Anterior cingulate cortex (tissue), 58 donors: ENCODE data around the gene DUS4L.

Source experiments
- DNase-seq, 58 donors: peaks; one replicate each; lab custom pipeline; 2025; lab: John Stamatoyannopoulos, UW

Gene DUS4L

DNA sequence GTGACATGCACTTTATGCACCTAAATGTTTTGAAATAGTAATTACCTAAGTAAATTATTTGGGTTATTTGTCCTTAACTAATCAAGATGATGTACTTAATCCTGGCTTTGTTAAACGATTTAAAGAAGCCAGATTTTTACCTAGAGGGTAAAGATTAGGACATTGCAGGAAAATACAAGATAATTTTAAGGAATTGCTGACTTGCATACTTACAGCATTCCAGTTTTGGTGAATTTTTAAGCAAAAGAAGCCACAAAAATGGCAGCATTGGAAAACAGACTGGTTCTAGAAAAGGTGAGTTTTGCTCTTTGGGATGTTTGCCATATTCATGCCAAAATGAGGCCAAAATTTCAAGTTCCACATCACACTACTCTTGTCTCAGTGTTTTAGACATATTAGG lies 49.7 kb downstream of the DUS4L start:
- no peak for DNase-seq

DNA sequence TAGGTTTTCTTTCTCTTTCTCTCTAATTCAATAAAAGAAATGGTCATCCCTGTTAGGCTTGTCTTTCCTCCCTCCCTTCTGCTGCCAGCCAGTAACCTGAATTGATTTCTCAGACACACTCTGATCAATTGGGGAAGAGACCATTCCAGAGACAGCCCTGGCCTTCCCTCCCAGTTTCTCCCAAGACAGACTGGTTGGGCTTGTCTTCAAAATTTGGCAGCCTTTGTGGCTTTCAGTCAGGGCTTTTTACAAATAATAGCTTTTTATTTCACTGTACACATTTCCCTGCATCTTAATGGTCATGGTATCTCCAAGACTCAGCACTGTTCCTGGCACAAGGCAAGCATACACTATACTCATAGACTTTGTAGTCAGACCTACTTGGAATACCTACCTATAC lies 50.2 kb downstream of the DUS4L start:
- no peak for DNase-seq

DNA sequence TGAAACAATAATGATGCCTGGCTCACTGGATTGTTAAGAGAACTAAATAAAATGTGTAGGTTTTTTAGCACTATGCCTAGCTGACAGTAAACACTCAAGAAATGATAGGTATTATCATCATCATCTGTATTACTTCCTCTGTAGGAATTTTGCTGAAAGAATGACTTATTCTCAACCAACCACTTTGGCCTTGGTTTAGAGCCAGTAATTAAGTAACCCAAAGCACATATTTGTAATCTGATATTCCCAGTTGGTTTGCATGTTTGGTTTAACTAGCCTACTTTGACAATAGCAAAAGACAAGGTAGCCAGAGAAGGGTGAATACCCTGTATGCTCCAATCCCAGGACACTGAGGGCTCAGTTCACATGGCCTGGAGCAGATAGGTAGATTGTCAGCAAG lies 50.7 kb downstream of the DUS4L start:
- no peak for DNase-seq

DNA sequence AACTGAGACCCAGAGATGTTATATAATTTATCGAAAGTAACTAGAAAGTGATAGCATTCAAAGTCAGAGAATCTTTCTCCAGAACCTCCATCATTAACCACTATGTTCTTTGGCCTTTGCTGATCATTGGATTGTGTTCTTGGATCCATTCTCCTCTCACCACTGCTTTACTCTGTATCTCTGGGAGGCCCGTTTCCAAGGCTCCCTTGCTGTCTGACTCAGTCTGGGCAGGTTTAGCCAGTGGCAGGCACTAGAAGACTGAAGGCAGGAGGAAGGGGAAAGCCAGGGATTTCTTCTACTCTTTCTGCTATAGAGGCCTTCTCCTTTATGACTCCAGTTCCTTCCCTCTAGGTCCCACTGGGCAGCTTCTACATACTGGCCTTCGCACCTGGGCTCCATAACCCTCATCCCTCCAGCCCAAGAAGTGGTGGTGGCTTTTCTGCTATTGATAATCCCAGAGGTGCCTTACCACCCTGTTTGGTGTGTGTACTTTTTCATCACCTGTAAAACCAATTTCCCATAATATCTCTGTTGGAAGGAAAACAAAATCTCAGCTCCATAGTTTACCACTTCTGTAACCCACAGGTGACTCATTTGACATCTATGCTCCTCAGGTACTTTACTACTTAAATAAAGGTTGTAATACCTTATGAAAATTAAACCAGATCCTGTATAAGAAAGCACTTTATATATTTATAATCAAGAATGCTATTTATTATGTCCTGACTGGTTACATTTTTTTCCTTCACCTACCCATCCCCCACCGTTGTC lies 52.3 kb downstream of the DUS4L start:
- no peak for DNase-seq

DNA sequence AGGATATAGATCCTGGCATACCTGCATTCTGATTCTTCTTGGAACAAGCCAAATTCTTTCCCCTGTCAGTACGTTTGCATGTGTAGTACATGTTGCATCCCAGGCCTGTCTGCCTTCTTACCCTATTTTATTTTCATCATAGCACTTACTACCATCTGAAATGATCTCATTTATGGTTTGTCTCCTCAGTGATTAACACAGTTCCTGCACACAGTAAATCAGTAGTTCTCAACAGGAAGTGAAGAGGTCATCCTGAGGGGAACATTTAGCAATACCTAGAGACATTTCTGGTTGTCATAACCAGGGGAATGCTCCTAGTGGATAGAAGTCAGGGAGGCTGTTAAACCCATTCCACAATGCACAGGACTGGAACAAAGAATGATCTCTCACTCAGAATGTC lies 58.7 kb downstream of the DUS4L start:
- no peak for DNase-seq

DNA sequence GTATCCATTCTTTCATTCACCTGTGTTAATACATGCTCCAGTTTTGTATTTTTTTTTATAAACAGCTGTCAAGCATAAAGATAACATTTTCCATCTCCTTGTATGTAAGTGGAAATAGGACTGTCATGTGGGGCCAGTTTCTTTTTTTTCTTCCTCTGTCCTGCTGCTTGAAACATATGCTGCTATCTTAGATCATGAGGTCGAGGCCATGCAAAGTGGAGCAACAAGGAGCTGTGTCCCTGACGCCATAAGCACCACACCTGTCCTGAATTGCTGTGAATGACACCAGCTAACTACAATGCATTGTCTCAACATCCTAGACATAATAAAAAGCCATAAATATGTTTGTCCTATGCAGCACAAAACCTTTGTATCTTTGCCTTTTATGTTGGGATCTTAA lies 59.1 kb downstream of the DUS4L start:
- DNase-seq: no peak

DNA sequence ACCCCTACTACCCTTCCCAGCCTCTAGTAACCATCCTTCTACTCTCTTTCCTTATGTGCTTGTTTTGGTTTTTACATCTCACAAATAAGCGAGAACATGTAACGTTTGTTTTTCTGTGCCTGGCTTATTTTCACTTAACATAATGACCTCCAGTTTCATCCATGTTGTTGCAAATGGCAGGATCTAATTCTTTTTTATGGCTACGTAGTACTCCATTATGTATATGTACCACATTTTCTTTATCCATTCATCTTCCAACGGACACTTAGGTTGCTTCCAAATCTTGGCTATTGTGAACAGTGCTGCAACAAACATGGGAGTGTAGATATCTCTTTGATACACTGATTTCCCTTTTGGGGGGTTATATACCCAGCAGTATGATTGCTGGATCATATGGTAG lies 63.2 kb downstream of the DUS4L start:
- DNase-seq: no peak
